GM12892 (cell line): ENCODE measurements around the gene TRAPPC2.

Experiments used
- POLR2A ChIP-seq: IDR thresholded peaks from 2 replicates; pipeline ENCODE4 v1.6.1; 2011; ENCODE audit warnings: low read depth, low read length, control low read depth
- TAF1 ChIP-seq: IDR thresholded peaks from 2 replicates; pipeline ENCODE4 v1.6.1; 2011; ENCODE audit warnings: low read depth, mild to moderate bottlenecking, control low read depth, low read length, borderline replicate concordance

- TF ChIP-seq TAF1 (no peak), POLR2A (no peak)
These were observed 29.1 kb upstream of the TRAPPC2 start for GRCh38 chrX:13763489-13763888.
